WERI-Rb-1 (cell line): ENCODE results near the gene MGAT4C.

Source experiments
- DNase-seq: peaks from one replicate; pipeline ENCODE4 v3.0.0-alpha.2; 2020
- H3K27ac ChIP-seq: fragments of 250-450 bp; sonication (Bioruptor Pico); 2 replicates; pipeline ENCODE4 v1.5.1; 2020; ENCODE audit warnings: mild to moderate bottlenecking, moderate library complexity
- H3K27me3 ChIP-seq: fragments of 250-450 bp; sonication (Bioruptor Pico); 2 replicates; pipeline ENCODE4 v1.5.1; 2021; ENCODE audit warnings: mild to moderate bottlenecking, low read depth, moderate library complexity; ENCODE audit not compliant: insufficient read depth, severe bottlenecking
- H3K36me3 ChIP-seq: fragments of 250-450 bp; sonication (Bioruptor Pico); 2 replicates; pipeline ENCODE4 v1.5.1; 2020; ENCODE audit warnings: mild to moderate bottlenecking, moderate library complexity
- H3K4me3 ChIP-seq: 2 replicates; pipeline ENCODE4 v1.5.1; 2011; ENCODE audit warnings: low read depth, mild to moderate bottlenecking, control low read depth, low read length
- H3K9me3 ChIP-seq: fragments of 250-450 bp; sonication (Bioruptor Pico); 2 replicates; pipeline ENCODE4 v1.5.1; 2021; ENCODE audit warnings: mild to moderate bottlenecking, moderate library complexity; ENCODE audit not compliant: severe bottlenecking
- TF ChIP-seq, protein P1 (sequence below): IDR thresholded peaks from 2 replicates; pipeline ENCODE4 v1.5.1; 2011; ENCODE audit warnings: low read depth, mild to moderate bottlenecking, control low read depth, inconsistent platforms, low read length

The MGAT4C gene

DNA sequence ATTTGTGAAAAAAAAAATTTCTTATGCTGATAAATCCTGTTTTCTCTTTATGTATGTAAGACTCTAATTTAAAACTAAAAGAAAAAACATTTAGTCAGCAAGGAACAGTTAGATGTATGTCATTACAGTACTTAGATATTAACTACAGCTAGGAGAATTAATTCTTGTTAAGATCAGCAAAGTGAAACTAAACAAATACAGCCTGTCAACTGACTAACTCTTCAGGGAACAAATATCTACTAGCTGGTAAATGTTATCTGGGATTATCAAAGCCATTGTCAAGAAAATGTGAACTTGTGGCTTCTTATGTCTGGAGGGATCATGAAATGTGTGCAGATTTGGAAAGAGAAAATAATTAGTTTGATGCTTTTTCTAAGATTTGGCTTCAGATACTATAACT is 27.5 kb downstream of the MGAT4C start:
- no peak for DNase-seq
- no peaks in the 10 kb centered on the region for H3K27me3 ChIP-seq
- H3K9me3 ChIP-seq, result no peaks in the 10 kb centered on the region
- no peak overlapping the region for H3K4me3 ChIP-seq
- TF ChIP-seq, protein P1, sequence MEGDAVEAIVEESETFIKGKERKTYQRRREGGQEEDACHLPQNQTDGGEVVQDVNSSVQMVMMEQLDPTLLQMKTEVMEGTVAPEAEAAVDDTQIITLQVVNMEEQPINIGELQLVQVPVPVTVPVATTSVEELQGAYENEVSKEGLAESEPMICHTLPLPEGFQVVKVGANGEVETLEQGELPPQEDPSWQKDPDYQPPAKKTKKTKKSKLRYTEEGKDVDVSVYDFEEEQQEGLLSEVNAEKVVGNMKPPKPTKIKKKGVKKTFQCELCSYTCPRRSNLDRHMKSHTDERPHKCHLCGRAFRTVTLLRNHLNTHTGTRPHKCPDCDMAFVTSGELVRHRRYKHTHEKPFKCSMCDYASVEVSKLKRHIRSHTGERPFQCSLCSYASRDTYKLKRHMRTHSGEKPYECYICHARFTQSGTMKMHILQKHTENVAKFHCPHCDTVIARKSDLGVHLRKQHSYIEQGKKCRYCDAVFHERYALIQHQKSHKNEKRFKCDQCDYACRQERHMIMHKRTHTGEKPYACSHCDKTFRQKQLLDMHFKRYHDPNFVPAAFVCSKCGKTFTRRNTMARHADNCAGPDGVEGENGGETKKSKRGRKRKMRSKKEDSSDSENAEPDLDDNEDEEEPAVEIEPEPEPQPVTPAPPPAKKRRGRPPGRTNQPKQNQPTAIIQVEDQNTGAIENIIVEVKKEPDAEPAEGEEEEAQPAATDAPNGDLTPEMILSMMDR, result no peak
- H3K27ac ChIP-seq, result no peak overlapping the region
- no peaks in the 10 kb centered on the region for H3K36me3 ChIP-seq

DNA sequence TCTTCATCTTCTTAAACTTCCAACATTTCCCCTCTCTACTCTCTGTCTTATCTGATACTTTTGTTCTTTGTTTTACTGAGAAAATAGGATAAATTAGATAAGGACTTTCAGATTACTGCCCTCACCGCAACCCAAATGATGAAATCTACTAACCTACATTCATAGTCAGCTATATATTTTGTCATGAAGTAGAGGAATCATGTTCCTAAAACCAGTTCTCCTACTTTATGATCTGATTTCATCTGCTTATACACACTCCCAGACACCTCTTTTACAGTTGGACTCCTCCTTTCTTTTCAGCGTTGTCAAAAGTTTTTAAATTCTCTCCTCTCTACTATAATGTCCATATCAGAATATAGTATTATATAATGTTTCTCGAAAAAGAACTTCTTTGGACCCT is 29.7 kb downstream of the MGAT4C start:
- Histone ChIP-seq H3K36me3 (no peaks in the 10 kb centered on the region), H3K27ac (no peak overlapping the region), H3K4me3 (no peak overlapping the region), H3K9me3 (no peaks in the 10 kb centered on the region), H3K27me3 (no peaks in the 10 kb centered on the region)
- TF ChIP-seq, protein P1, result no peak
- DNase-seq, result no peak

DNA sequence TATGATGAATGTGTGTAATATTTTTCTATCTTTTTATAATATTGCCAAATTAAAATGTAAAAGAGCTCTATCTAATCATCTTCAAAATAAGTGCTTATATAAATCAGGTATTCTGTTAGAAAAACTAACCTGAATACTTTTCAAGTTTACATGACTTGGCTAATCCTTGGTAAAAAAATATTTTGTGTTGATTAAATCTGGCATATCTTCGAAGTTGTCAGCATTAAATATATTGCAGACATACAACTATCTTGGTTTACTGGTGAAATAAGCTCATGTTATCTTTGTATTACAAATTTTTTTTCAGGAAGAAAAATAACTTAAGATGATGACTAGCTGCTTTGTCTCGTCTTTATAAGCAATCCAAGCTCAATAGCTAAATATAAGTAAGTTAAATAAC is 39.6 kb downstream of the MGAT4C start:
- no peak overlapping the region for H3K27ac ChIP-seq
- no peak overlapping the region for H3K4me3 ChIP-seq
- no peaks in the 10 kb centered on the region for H3K9me3 ChIP-seq
- no peaks in the 10 kb centered on the region for H3K36me3 ChIP-seq
- H3K27me3 ChIP-seq, result no peaks in the 10 kb centered on the region
- TF ChIP-seq, protein P1, result no peak
- no peak for DNase-seq

DNA sequence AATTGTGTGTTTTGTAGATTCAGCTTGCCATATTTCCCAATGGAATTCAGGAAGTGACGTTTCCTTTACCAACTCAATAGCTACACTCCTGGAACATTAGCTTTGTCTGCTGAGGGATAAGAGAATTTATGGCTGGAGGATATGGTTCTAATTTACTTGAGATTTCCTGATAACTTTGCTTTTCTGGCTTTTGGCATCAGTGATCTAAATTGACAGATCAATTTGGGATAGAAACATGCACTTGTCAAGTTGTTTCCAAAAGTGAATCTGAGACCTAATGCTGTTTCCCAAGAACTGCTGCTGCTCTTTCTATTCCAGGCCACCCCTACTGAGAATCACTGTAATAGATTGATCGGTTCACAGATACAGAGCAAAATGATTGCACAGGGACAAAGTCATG is 43.2 kb downstream of the MGAT4C start:
- Histone ChIP-seq H3K9me3 (no peaks in the 10 kb centered on the region), H3K27me3 (no peaks in the 10 kb centered on the region), H3K36me3 (no peaks in the 10 kb centered on the region), H3K4me3 (no peak overlapping the region), H3K27ac (no peak overlapping the region)
- TF ChIP-seq, protein P1, result no peak
- no peak for DNase-seq

DNA sequence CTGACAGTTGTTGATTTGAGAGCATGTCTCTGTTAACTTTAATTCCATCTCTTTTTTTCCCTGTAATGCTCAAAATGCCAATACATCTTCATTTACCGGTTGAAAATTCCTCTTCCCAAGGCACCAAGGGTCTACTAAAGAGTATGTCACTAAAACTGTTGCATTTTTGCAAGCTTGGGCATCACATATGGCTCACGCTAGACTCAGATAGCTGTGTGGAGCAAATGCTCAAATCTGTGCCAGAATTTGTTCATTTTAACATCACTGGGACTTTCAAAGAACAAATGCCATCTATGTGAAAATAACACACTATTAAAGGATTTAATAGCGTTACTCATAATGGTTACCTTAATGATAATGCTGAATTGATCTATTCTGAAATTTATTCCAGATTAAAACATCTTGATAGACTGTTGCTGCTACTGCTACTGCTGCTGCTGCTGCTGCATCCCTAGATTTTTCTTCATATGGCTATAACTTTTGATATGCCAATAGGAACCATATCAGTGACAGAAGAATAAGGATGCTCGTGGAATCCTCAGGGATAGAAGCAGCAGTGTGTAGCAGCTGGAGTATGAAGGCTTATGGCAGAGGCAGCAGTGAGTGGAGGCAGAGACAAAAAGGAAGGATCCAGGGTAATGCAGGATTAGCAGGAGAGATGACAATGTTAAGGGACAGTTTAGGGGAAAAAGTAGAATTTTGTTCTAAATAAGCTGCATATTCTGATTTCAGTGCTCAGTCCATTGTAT is 57.3 kb downstream of the MGAT4C start:
- TF ChIP-seq, protein P1, result no peak
- Histone ChIP-seq H3K9me3 (no peaks in the 10 kb centered on the region), H3K36me3 (no peaks in the 10 kb centered on the region), H3K27me3 (no peaks in the 10 kb centered on the region), H3K4me3 (no peak overlapping the region), H3K27ac (no peak overlapping the region)
- no peak for DNase-seq

DNA sequence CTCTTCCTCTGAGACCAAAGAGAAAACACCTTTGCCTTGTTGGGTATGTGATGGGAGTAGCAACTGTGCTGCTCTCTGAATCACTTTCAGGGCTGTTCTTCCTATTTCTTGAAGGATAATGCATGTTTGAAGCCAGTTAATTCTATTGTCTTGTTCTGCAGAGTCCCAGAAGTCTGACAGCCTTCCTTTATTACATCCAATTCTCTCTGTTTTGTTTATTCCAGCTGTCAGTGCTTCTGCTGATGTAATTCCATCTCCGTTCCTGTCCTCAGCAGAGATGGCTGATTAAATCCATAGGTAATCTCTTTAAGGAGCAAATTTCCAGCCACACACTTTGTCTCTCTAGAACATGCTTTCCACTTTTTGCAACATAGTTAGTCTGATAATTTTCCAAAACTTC is 59.7 kb downstream of the MGAT4C start:
- no peaks in the 10 kb centered on the region for H3K36me3 ChIP-seq
- no peaks in the 10 kb centered on the region for H3K9me3 ChIP-seq
- H3K27me3 ChIP-seq, result no peaks in the 10 kb centered on the region
- no peak overlapping the region for H3K27ac ChIP-seq
- TF ChIP-seq, protein P1, result no peak
- DNase-seq, result no peak
- no peak overlapping the region for H3K4me3 ChIP-seq
